SK-N-SH treated with all-trans-retinoic acid at 6 μM for 48 hours (cell line): Measurements from ENCODE around the gene TEX44.

Experiments
- ARNTL ChIP-seq: fragments of 450-650 bp; formaldehyde crosslinking; IDR thresholded peaks from 2 replicates; pipeline ENCODE4 v1.5.0; 2020; ENCODE audit warnings: low read depth, mild to moderate bottlenecking, moderate library complexity, borderline replicate concordance
- BACH2 ChIP-seq: fragments of 250-450 bp; sonication (Bioruptor Pico); IDR thresholded peaks from 2 replicates; pipeline ENCODE4 v1.9.0; 2021; ENCODE audit warnings: mild to moderate bottlenecking, borderline replicate concordance
- PPARA ChIP-seq: fragments of 250-450 bp; sonication (Bioruptor Pico); IDR thresholded peaks from 2 replicates; pipeline ENCODE4 v1.5.0; 2020; ENCODE audit warnings: mild to moderate bottlenecking, borderline replicate concordance
- RARB ChIP-seq: fragments of 250-450 bp; sonication (Bioruptor Pico); IDR thresholded peaks from 2 replicates; pipeline ENCODE4 v1.8.0; 2021; ENCODE audit warnings: mild to moderate bottlenecking, moderate library complexity
- TCF4 ChIP-seq: fragments of 250-450 bp; sonication (Bioruptor Pico); IDR thresholded peaks from 2 replicates; pipeline ENCODE4 v1.8.0; 2021; ENCODE audit warnings: mild to moderate bottlenecking, moderate library complexity, borderline replicate concordance
- ZC3H10 ChIP-seq: fragments of 250-450 bp; sonication (Bioruptor Pico); IDR thresholded peaks from 2 replicates; pipeline ENCODE4 v1.5.1; 2021; ENCODE audit warnings: mild to moderate bottlenecking, moderate library complexity
- TF ChIP-seq, protein P1 (sequence below): fragments of 250-450 bp; sonication (Bioruptor Pico); IDR thresholded peaks from 2 replicates; pipeline ENCODE4 v1.5.1; 2020; ENCODE audit warnings: low read depth, mild to moderate bottlenecking, moderate library complexity
- TF ChIP-seq, protein P2 (sequence below): fragments of 250-450 bp; sonication (Bioruptor Pico); IDR thresholded peaks from 2 replicates; pipeline ENCODE4 v1.5.1; 2021; ENCODE audit warnings: mild to moderate bottlenecking, moderate library complexity
- TF ChIP-seq, protein P3 (sequence below): fragments of 250-450 bp; sonication (Bioruptor Pico); IDR thresholded peaks from 2 replicates; pipeline ENCODE4 v1.8.0; 2020; ENCODE audit warnings: mild to moderate bottlenecking, moderate library complexity, borderline replicate concordance

DNA sequence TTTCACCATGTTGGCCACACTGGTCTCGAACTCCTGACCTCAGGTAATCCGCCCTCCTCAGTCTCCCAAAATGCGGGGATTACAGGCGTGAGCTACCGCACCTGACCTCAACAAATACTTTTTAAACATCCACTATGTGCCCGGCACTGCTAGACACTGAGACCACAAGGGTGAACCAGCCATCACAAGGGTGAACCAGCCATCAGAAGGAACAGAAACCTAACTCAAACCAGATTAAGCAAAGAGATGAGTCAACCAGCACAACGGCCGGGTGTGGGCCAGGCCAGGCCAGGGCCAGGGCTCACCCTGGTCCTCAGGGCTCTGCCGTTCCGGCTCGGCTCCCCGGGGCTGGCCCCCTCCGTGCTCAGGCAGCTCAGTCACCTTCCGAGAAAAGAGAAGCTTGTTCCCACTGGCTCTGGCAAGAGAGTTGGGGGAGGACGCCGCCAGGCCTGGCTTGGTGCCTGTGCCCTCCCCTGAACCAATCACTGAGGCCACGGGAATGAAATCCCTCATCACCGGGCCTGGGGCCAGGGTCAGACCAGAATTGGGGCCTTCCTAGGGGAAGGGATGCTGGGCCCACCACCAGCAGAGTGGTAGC is 4.4 kb downstream of the TEX44 start:
- TF ChIP-seq ARNTL: no peak
- TF ChIP-seq, protein P1, sequence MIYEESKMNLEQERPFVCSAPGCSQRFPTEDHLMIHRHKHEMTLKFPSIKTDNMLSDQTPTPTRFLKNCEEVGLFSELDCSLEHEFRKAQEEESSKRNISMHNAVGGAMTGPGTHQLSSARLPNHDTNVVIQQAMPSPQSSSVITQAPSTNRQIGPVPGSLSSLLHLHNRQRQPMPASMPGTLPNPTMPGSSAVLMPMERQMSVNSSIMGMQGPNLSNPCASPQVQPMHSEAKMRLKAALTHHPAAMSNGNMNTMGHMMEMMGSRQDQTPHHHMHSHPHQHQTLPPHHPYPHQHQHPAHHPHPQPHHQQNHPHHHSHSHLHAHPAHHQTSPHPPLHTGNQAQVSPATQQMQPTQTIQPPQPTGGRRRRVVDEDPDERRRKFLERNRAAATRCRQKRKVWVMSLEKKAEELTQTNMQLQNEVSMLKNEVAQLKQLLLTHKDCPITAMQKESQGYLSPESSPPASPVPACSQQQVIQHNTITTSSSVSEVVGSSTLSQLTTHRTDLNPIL (CRISPR knock-in tag): no peak
- no peak for TF ChIP-seq ZC3H10 (CRISPR knock-in tag)
- no peak for TF ChIP-seq BACH2 (CRISPR knock-in tag)
- TF ChIP-seq, protein P2, sequence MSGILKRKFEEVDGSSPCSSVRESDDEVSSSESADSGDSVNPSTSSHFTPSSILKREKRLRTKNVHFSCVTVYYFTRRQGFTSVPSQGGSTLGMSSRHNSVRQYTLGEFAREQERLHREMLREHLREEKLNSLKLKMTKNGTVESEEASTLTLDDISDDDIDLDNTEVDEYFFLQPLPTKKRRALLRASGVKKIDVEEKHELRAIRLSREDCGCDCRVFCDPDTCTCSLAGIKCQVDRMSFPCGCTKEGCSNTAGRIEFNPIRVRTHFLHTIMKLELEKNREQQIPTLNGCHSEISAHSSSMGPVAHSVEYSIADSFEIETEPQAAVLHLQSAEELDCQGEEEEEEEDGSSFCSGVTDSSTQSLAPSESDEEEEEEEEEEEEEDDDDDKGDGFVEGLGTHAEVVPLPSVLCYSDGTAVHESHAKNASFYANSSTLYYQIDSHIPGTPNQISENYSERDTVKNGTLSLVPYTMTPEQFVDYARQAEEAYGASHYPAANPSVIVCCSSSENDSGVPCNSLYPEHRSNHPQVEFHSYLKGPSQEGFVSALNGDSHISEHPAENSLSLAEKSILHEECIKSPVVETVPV (CRISPR knock-in tag): no peak
- TF ChIP-seq, protein P3, sequence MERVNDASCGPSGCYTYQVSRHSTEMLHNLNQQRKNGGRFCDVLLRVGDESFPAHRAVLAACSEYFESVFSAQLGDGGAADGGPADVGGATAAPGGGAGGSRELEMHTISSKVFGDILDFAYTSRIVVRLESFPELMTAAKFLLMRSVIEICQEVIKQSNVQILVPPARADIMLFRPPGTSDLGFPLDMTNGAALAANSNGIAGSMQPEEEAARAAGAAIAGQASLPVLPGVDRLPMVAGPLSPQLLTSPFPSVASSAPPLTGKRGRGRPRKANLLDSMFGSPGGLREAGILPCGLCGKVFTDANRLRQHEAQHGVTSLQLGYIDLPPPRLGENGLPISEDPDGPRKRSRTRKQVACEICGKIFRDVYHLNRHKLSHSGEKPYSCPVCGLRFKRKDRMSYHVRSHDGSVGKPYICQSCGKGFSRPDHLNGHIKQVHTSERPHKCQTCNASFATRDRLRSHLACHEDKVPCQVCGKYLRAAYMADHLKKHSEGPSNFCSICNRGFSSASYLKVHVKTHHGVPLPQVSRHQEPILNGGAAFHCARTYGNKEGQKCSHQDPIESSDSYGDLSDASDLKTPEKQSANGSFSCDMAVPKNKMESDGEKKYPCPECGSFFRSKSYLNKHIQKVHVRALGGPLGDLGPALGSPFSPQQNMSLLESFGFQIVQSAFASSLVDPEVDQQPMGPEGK: no peak
- TF ChIP-seq TCF4 (CRISPR knock-in tag): no peak
- no peak for TF ChIP-seq PPARA (CRISPR knock-in tag)
- TF ChIP-seq RARB (CRISPR knock-in tag): no peak
